ENCODE results near the gene RYR2. TPM values are rescaled to one million over a fixed set of nuclear protein-coding genes. Genes with fewer than 3 reads are reported as not detected.

The RYR2 gene
- total RNA-seq, 1 experiment from 2014 or later, result 0.03 TPM

DNA sequence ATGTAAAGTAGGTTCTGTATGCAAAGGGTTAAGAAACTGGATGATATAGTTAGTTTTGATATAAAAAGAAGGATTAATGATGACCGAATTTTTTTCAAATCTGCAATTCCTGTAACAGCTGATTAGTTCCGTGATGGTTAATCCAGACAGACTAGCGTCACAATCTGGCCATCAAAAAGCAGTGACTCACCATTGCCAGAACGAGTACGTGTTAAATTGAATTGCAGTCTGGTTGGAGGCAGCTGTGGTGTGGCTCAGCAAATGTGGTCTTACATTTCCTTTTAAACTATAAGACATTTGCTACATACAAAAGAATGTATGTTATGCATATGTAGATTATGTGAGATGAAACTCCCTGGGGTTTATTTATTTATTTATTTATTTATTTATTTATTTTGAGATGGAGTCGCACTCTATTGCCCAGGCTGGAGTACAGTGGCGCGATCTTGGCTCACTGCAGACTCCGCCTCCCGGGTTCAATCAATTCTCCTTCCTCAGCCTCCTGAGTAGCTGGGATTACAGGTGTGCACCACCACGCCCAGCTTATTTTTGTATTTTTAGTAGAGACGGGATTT lies 139.8 kb downstream of the RYR2 start:
- no peak overlapping the region for H3K4me3 ChIP-seq (ENCODE audit: low read depth in 2 of 2, low read length in 2 of 2)
- POLR2A ChIA-PET, result no interaction called here
- H3K36me3 ChIP-seq (ENCODE audit: control insufficient read depth, insufficient read depth, low read length), result no peaks in the 10 kb centered on the region
- ATAC-seq (no peak), DNase-seq (ENCODE audit: low read depth, low spot score) (no peak)
- no peaks in the 10 kb centered on the region for H3K4me1 ChIP-seq (ENCODE audit: control insufficient read depth, insufficient read depth, low read length)
- H3K9me3 ChIP-seq (ENCODE audit: control insufficient read depth, insufficient read depth, low read depth, low read length), result no peaks in the 10 kb centered on the region
- no TSS peak for BruUV-seq (replicated peaks)
- CTCF ChIA-PET, result no interaction called here
- in situ Hi-C loops (cut with HindIII; ENCODE audit: low pct_unique_long_range_greater_than_20kb, low sequenced_read_pairs), result no loop called here
- H3K27me3 ChIP-seq (ENCODE audit: control insufficient read depth, insufficient read depth, low read length), result no peaks in the 10 kb centered on the region
- TF ChIP-seq SIN3A (IDR thresholded peaks at IDR 0.05; ENCODE audit: borderline replicate concordance, insufficient read depth, low read depth, low read length) (no peak), CTCF (IDR thresholded peaks at IDR 0.05) (no peak), TCF7L2 (IDR thresholded peaks at IDR 0.05; ENCODE audit: low read depth, low read length) (no peak), POLR2AphosphoS5 (IDR thresholded peaks at IDR 0.05; ENCODE audit: low read depth, low read length) (no peak), REST (IDR thresholded peaks at IDR 0.05; ENCODE audit: insufficient read depth in 1 of 2, low read depth in 2 of 2, low read length in 1 of 2) (no peak)
- intact Hi-C loops (cut with micrococcal nuclease; ENCODE audit: unreplicated experiment), result no loop called here
- no peak overlapping the region for H3K27ac ChIP-seq (ENCODE audit: low read length)

GRCh38 chr1:237183963-237184540 lies 142.1 kb downstream of the RYR2 start:
- DNase-seq (ENCODE audit: low read depth, low spot score), result no peak
- ATAC-seq, result no peak
- CTCF ChIA-PET, result no interaction called here
- intact Hi-C loops (cut with micrococcal nuclease; ENCODE audit: unreplicated experiment), result no loop called here
- BruUV-seq (replicated peaks), result no TSS peak
- TF ChIP-seq SIN3A (IDR thresholded peaks at IDR 0.05; ENCODE audit: borderline replicate concordance, insufficient read depth, low read depth, low read length) (no peak), POLR2AphosphoS5 (IDR thresholded peaks at IDR 0.05; ENCODE audit: low read depth, low read length) (no peak), TCF7L2 (IDR thresholded peaks at IDR 0.05; ENCODE audit: low read depth, low read length) (no peak), CTCF (IDR thresholded peaks at IDR 0.05) (no peak), REST (IDR thresholded peaks at IDR 0.05; ENCODE audit: insufficient read depth in 1 of 2, low read depth in 2 of 2, low read length in 1 of 2) (no peak)
- H3K27me3 ChIP-seq (ENCODE audit: control insufficient read depth, insufficient read depth, low read length), result no peaks in the 10 kb centered on the region
- in situ Hi-C loops (cut with HindIII; ENCODE audit: low pct_unique_long_range_greater_than_20kb, low sequenced_read_pairs), result no loop called here
- H3K36me3 ChIP-seq (ENCODE audit: control insufficient read depth, insufficient read depth, low read length), result no peaks in the 10 kb centered on the region
- no peaks in the 10 kb centered on the region for H3K9me3 ChIP-seq (ENCODE audit: control insufficient read depth, insufficient read depth, low read depth, low read length)
- POLR2A ChIA-PET, result interaction anchor here (0.7 kb wide), 1 partner anchor 20 kb away, joined by 3 read pairs; no protein-coding TSS in a partner anchor
- no peaks in the 10 kb centered on the region for H3K4me1 ChIP-seq (ENCODE audit: control insufficient read depth, insufficient read depth, low read length)
- no peak overlapping the region for H3K4me3 ChIP-seq (ENCODE audit: low read depth in 2 of 2, low read length in 2 of 2)
- H3K27ac ChIP-seq (ENCODE audit: low read length), result no peak overlapping the region

Data from Panc1 (cell line).